IMR-90 (cell line): ENCODE measurements around the gene CABP5. TPM values are rescaled to one million over a fixed set of nuclear protein-coding genes. Genes with fewer than 3 reads are reported as not detected.

Source experiments
- ATAC-seq: fragments of 200-7000 bp; cut with Tn5 transposase; 2 replicates; pipeline ENCODE4 v1.9.1; 2020; ENCODE audit warnings: low read depth, mild to moderate bottlenecking, moderate library complexity
- BruUV-seq: library from RNA; stranded (reverse); fragments of 400-500 nt; replicated peaks from 2 replicates; lab custom pipeline; 2021; lab: Mats Ljungman, UMichigan
- CTCF ChIA-PET: fragments of 300-600 bp; formaldehyde crosslinking; extraction: SDS; loops from one replicate; lab custom pipeline; 2021; ENCODE audit warnings: antibody characterized with exemption; lab: Yijun Ruan, JAX
- POLR2A ChIA-PET: fragments of 300-600 bp; sonication (Branson Sonifier 250); formaldehyde crosslinking; loops from one replicate; lab custom pipeline; 2022; ENCODE audit warnings: antibody characterized with exemption; ENCODE audit not compliant: unreplicated experiment; lab: Charles Lee
- DNase-seq: peaks from one replicate; pipeline ENCODE4 v3.0.0; 2013
- H2AFZ ChIP-seq: replicated peaks from 2 replicates; pipeline ENCODE3; 2013; ENCODE audit warnings: low read length, mild to moderate bottlenecking; ENCODE audit not compliant: poor library complexity
- H2AK5ac ChIP-seq: 2 replicates; pipeline ENCODE4 v1.6.1; 2013; ENCODE audit warnings: low read depth, low read length, inconsistent platforms
- H2AK9ac ChIP-seq: replicated peaks from 2 replicates; pipeline ENCODE3; 2013; ENCODE audit warnings: mild to moderate bottlenecking, low read depth, low read length, moderate library complexity; ENCODE audit not compliant: poor library complexity
- H2BK120ac ChIP-seq: 2 replicates; pipeline ENCODE4 v1.6.1; 2013; ENCODE audit warnings: low read depth, low read length, inconsistent platforms
- H2BK15ac ChIP-seq: 3 replicates; pipeline ENCODE4 v1.6.1; 2013; ENCODE audit warnings: low read depth, low read length, inconsistent platforms
- H2BK20ac ChIP-seq: 2 replicates; pipeline ENCODE4 v1.6.1; 2013; ENCODE audit warnings: low read depth, mild to moderate bottlenecking, inconsistent platforms, low read length, moderate library complexity
- H2BK5ac ChIP-seq: 2 replicates; pipeline ENCODE4 v1.6.1; 2013; ENCODE audit warnings: mild to moderate bottlenecking, low read depth, low read length, inconsistent platforms; ENCODE audit not compliant: poor library complexity, severe bottlenecking
- H3K14ac ChIP-seq: replicated peaks from 2 replicates; pipeline ENCODE4 v1.6.1; 2013; ENCODE audit warnings: low read depth, low read length, inconsistent platforms
- H3K18ac ChIP-seq: 2 replicates; pipeline ENCODE4 v1.6.1; 2013; ENCODE audit warnings: low read depth, low read length, control low read depth
- H3K23ac ChIP-seq: 2 replicates; pipeline ENCODE4 v1.6.1; 2013; ENCODE audit warnings: low read depth, low read length, inconsistent platforms
- H3K27ac ChIP-seq: 2 replicates; pipeline ENCODE4 v1.5.1; 2013; ENCODE audit warnings: mild to moderate bottlenecking, control low read depth, low read length; ENCODE audit not compliant: insufficient read depth
- H3K27me3 ChIP-seq: 2 replicates; pipeline ENCODE4 v1.6.1; 2013; ENCODE audit warnings: low read length; ENCODE audit not compliant: control insufficient read depth, insufficient read depth
- H3K36me3 ChIP-seq: 2 replicates; pipeline ENCODE4 v1.6.1; 2013; ENCODE audit warnings: low read length, mixed read lengths; ENCODE audit not compliant: control insufficient read depth, insufficient read depth
- H3K4ac ChIP-seq: 2 replicates; pipeline ENCODE4 v1.6.1; 2013; ENCODE audit warnings: low read depth, low read length, inconsistent platforms
- H3K4me1 ChIP-seq: 2 replicates; pipeline ENCODE4 v1.6.1; 2013; ENCODE audit warnings: low read length, mixed read lengths; ENCODE audit not compliant: control insufficient read depth, insufficient read depth
- H3K4me2 ChIP-seq: 2 replicates; pipeline ENCODE4 v1.6.1; 2013; ENCODE audit warnings: low read depth, mild to moderate bottlenecking, control low read depth, low read length, moderate library complexity
- H3K4me3 ChIP-seq: 2 replicates; pipeline ENCODE4 v1.5.1; 2013; ENCODE audit warnings: low read depth, mild to moderate bottlenecking, control low read depth, low read length, moderate library complexity; ENCODE audit not compliant: insufficient read depth
- H3K56ac ChIP-seq: 2 replicates; pipeline ENCODE4 v1.6.1; 2013; ENCODE audit warnings: low read length, inconsistent platforms; ENCODE audit not compliant: insufficient read depth; ENCODE audit errors: extremely low read depth
- H3K79me1 ChIP-seq, 2 experiments: 2 replicates each; pipeline ENCODE4 v1.6.1; 2013; ENCODE audit warnings: low read length in 2 of 2, inconsistent platforms in 1 of 2, low read depth in 1 of 2
- H3K9ac ChIP-seq: 2 replicates; pipeline ENCODE4 v1.6.1; 2013; ENCODE audit warnings: low read depth, low read length, control low read depth
- H3K9me1 ChIP-seq: 2 replicates; pipeline ENCODE4 v1.6.1; 2013; ENCODE audit warnings: low read length, inconsistent platforms; ENCODE audit not compliant: insufficient read depth
- H3K9me3 ChIP-seq: 2 replicates; pipeline ENCODE4 v1.6.1; 2013; ENCODE audit warnings: low read length; ENCODE audit not compliant: control insufficient read depth, insufficient read depth
- H4K20me1 ChIP-seq: 2 replicates; pipeline ENCODE4 v1.6.1; 2013; ENCODE audit warnings: low read length, inconsistent platforms; ENCODE audit not compliant: insufficient read depth
- H4K5ac ChIP-seq: 2 replicates; pipeline ENCODE4 v1.6.1; 2013; ENCODE audit warnings: mild to moderate bottlenecking, low read depth, low read length, control low read depth
- H4K8ac ChIP-seq, 2 experiments: 2 replicates each; pipeline ENCODE4 v1.6.1; 2013; ENCODE audit warnings: low read depth in 2 of 2, low read length in 2 of 2, control low read depth in 1 of 2, inconsistent platforms in 1 of 2
- H4K91ac ChIP-seq: 2 replicates; pipeline ENCODE4 v1.6.1; 2013; ENCODE audit warnings: low read depth, low read length, inconsistent platforms; ENCODE audit not compliant: insufficient read depth
- BHLHE40 ChIP-seq: fragments of 150-350 bp; IDR thresholded peaks from 2 replicates; pipeline ENCODE4 v1.6.1; 2016; ENCODE audit warnings: mild to moderate bottlenecking, low read depth, low read length
- CEBPB ChIP-seq: IDR thresholded peaks from 2 replicates; pipeline ENCODE4 v1.6.1; 2012; ENCODE audit warnings: low read depth, low read length, improper control_type of control experiment
- CHD1 ChIP-seq: IDR thresholded peaks from 2 replicates; pipeline ENCODE4 v1.6.1; 2012; ENCODE audit warnings: low read depth, low read length, improper control_type of control experiment
- FOS ChIP-seq: fragments of 150-350 bp; IDR thresholded peaks from 2 replicates; pipeline ENCODE4 v1.6.1; 2016; ENCODE audit warnings: low read depth, low read length
- MAFK ChIP-seq: IDR thresholded peaks from 2 replicates; pipeline ENCODE4 v1.6.1; 2012; ENCODE audit warnings: low read depth, low read length, improper control_type of control experiment
- MAZ ChIP-seq: IDR thresholded peaks from 2 replicates; pipeline ENCODE4 v1.6.1; 2012; ENCODE audit warnings: low read depth, mild to moderate bottlenecking, low read length, improper control_type of control experiment, moderate library complexity, borderline replicate concordance
- MXI1 ChIP-seq: IDR thresholded peaks from 2 replicates; pipeline ENCODE4 v1.6.1; 2012; ENCODE audit warnings: low read depth, mild to moderate bottlenecking, low read length, moderate library complexity, borderline replicate concordance
- NFE2L2 ChIP-seq: fragments of 150-350 bp; IDR thresholded peaks from 2 replicates; pipeline ENCODE4 v1.6.1; 2016; ENCODE audit warnings: low read depth, mild to moderate bottlenecking, low read length
- POLR2A ChIP-seq: IDR thresholded peaks from 2 replicates; pipeline ENCODE4 v1.6.1; 2012; ENCODE audit warnings: mild to moderate bottlenecking, low read depth, low read length
- RAD21 ChIP-seq: IDR thresholded peaks from 2 replicates; pipeline ENCODE4 v1.6.1; 2012; ENCODE audit warnings: low read length, improper control_type of control experiment
- RCOR1 ChIP-seq: IDR thresholded peaks from 2 replicates; pipeline ENCODE4 v1.6.1; 2012; ENCODE audit warnings: mild to moderate bottlenecking, low read length, improper control_type of control experiment; ENCODE audit not compliant: insufficient replicate concordance
- RFX5 ChIP-seq: IDR thresholded peaks from 2 replicates; pipeline ENCODE4 v1.8.0; 2012; ENCODE audit warnings: low read depth, mild to moderate bottlenecking, low read length, moderate library complexity
- SMC3 ChIP-seq: fragments of 150-350 bp; IDR thresholded peaks from 2 replicates; pipeline ENCODE4 v1.6.1; 2016; ENCODE audit warnings: low read depth, mild to moderate bottlenecking, antibody characterized with exemption, low read length, moderate library complexity
- WGBS, 2 experiments: methylation state at CpG; one replicate each; pipeline versions ENCODE4 v1.1.5 to v1.1.7; 2013; ENCODE audit warnings: missing lambda C conversion rate in 2 of 2; ENCODE audit not compliant: insufficient read length in 1 of 2; ENCODE audit errors: extremely low coverage in 2 of 2; 5-methylcytosine and 5-hydroxymethylcytosine counted together
- dilution Hi-C: fragments of 300-500 bp; cut with HindIII; formaldehyde crosslinking; loops from one replicate; pipeline ENCODE4 v1.14.3; 2018; ENCODE audit warnings: low sequenced_read_pairs; ENCODE audit not compliant: unreplicated experiment
- in situ Hi-C: fragments of 300-500 bp; cut with MboI; formaldehyde crosslinking; loops from 3 replicates; pipeline ENCODE4 v1.14.3; 2019; ENCODE audit warnings: low sequenced_read_pairs, inconsistent platforms, mixed read lengths
- intact Hi-C: fragments of 100-400 bp; cut with micrococcal nuclease; formaldehyde crosslinking; loops from 2 replicates; pipeline ENCODE4 v1.10.0; 2022
- polyA plus RNA-seq, 3 experiments: library from polyadenylated mRNA; depleted of rRNA; stranded (reverse); fragments of >200 nt; gene quantifications; 2 replicates each; pipeline ENCODE4 v1.2.3, GENCODE V29; 2012; ENCODE audit warnings: low replicate concordance in 1 of 3
- total RNA-seq: library from RNA; depleted of rRNA; stranded (reverse); fragments of >200 nt; gene quantifications from 2 replicates; pipeline ENCODE4 v1.2.3, GENCODE V29; 2012
- TF ChIP-seq, protein P1 (sequence below): fragments of 150-350 bp; IDR thresholded peaks from 2 replicates; pipeline ENCODE4 v1.6.1; 2017; ENCODE audit warnings: mild to moderate bottlenecking, antibody characterized with exemption, low read length, low read depth
- TF ChIP-seq, protein P2 (sequence below): fragments of 150-350 bp; IDR thresholded peaks from 2 replicates; pipeline ENCODE4 v1.6.1; 2016; ENCODE audit warnings: low read depth, mild to moderate bottlenecking, low read length, moderate library complexity, borderline replicate concordance
- TF ChIP-seq, protein P3 (sequence below): conservative IDR thresholded peaks from 2 replicates; pipeline ENCODE4 v1.5.1; 2012; ENCODE audit warnings: mild to moderate bottlenecking, low read depth, low read length, improper control_type of control experiment

CABP5 gene
- total and polyA plus RNA-seq, 2 of the 4 experiments (the other 2 are of a cell fraction), result not detected

DNA sequence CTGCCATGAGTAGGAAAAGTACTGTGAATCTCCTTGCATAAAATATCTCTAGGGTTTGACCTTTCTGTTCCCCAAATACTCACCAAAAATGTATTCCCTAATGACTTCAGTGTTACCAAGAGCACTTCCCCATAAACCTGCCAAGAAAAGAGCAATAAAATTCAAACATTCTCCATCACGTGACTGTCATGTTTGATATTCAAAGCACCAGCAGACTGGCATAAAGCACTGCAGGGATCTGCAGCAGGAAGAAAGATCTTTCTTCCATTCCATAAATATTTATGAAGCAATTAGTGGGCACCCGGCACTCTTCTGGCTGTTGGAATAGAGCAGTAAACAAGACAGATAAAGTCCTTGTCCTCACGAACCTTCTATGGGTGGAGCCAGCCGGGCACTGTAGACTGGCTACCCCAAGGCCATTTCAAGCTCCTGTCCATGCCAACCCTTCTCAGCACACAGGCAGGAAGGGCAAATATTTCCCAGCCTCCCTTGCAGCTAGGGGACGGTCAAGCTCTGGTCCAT, 46.5 kb upstream of the CABP5 start:
- BruUV-seq, result no TSS peak
- H2BK15ac ChIP-seq, result no peak overlapping the region
- H3K56ac ChIP-seq, result no peak overlapping the region
- H3K14ac ChIP-seq, result no peak overlapping the region
- H3K4me3 ChIP-seq, result no peak overlapping the region
- H4K91ac ChIP-seq, result peak overlapping the region; percentile 33
- ATAC-seq (no peak), DNase-seq (no peak)
- no peak for TF ChIP-seq SMC3
- no peak for TF ChIP-seq BHLHE40
- no peak for TF ChIP-seq RFX5
- TF ChIP-seq RCOR1, result no peak
- TF ChIP-seq, protein P1, sequence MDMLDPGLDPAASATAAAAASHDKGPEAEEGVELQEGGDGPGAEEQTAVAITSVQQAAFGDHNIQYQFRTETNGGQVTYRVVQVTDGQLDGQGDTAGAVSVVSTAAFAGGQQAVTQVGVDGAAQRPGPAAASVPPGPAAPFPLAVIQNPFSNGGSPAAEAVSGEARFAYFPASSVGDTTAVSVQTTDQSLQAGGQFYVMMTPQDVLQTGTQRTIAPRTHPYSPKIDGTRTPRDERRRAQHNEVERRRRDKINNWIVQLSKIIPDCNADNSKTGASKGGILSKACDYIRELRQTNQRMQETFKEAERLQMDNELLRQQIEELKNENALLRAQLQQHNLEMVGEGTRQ, result no peak
- TF ChIP-seq RAD21, result no peak
- TF ChIP-seq CHD1, result no peak
- no peak for TF ChIP-seq POLR2A
- no peak for TF ChIP-seq NFE2L2
- no peak for TF ChIP-seq CEBPB
- TF ChIP-seq, protein P2, sequence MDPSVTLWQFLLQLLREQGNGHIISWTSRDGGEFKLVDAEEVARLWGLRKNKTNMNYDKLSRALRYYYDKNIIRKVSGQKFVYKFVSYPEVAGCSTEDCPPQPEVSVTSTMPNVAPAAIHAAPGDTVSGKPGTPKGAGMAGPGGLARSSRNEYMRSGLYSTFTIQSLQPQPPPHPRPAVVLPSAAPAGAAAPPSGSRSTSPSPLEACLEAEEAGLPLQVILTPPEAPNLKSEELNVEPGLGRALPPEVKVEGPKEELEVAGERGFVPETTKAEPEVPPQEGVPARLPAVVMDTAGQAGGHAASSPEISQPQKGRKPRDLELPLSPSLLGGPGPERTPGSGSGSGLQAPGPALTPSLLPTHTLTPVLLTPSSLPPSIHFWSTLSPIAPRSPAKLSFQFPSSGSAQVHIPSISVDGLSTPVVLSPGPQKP, result no peak
- TF ChIP-seq FOS, result no peak
- no peak for TF ChIP-seq MAZ
- no peak for TF ChIP-seq MXI1
- TF ChIP-seq, protein P3, sequence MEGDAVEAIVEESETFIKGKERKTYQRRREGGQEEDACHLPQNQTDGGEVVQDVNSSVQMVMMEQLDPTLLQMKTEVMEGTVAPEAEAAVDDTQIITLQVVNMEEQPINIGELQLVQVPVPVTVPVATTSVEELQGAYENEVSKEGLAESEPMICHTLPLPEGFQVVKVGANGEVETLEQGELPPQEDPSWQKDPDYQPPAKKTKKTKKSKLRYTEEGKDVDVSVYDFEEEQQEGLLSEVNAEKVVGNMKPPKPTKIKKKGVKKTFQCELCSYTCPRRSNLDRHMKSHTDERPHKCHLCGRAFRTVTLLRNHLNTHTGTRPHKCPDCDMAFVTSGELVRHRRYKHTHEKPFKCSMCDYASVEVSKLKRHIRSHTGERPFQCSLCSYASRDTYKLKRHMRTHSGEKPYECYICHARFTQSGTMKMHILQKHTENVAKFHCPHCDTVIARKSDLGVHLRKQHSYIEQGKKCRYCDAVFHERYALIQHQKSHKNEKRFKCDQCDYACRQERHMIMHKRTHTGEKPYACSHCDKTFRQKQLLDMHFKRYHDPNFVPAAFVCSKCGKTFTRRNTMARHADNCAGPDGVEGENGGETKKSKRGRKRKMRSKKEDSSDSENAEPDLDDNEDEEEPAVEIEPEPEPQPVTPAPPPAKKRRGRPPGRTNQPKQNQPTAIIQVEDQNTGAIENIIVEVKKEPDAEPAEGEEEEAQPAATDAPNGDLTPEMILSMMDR, result no peak
- no peak for TF ChIP-seq MAFK
- H3K9ac ChIP-seq, result no peak overlapping the region
- H4K8ac ChIP-seq, result no peak overlapping the region
- peak overlapping the region; percentile 32; the same call in 1 of the 2 replicates for H2BK120ac ChIP-seq
- H3K27ac ChIP-seq, result no peak overlapping the region
- dilution Hi-C loops (no loop called here), intact Hi-C loops (no loop called here), in situ Hi-C loops (no loop called here)
- peak overlapping the region; percentile 39; the same call in 1 of the 2 replicates for H3K4ac ChIP-seq
- no CpG with 5 or more reads among the region's 5 CpGs for WGBS, 2 experiments
- peak overlapping the region; percentile 30 for H2AK5ac ChIP-seq
- no peak overlapping the region for H3K4me2 ChIP-seq
- H4K5ac ChIP-seq, result no peak overlapping the region
- CTCF ChIA-PET, result interaction anchor here (0.9 kb wide), 1 partner anchor 11 kb away, joined by 3 read pairs; no protein-coding TSS in a partner anchor
- H2BK20ac ChIP-seq, result no peak overlapping the region
- H3K9me3 ChIP-seq, result peaks cover 11% of the 10 kb centered on the region; the same call in 1 of the 2 replicates
- H3K79me1 ChIP-seq, result no peaks in the 10 kb centered on the region
- H3K4me1 ChIP-seq, result no peaks in the 10 kb centered on the region
- H3K9me1 ChIP-seq, result no peaks in the 10 kb centered on the region
- no peak overlapping the region for H3K18ac ChIP-seq
- H3K36me3 ChIP-seq, result no peaks in the 10 kb centered on the region; the same call in 1 of the 2 replicates
- H3K23ac ChIP-seq, result no peak overlapping the region
- no peaks in the 10 kb centered on the region for H4K20me1 ChIP-seq
- H3K27me3 ChIP-seq, result peaks cover 5% of the 10 kb centered on the region
- peak overlapping the region; percentile 37 for H2AFZ ChIP-seq
- POLR2A ChIA-PET, result no interaction called here
- H2BK5ac ChIP-seq, result no peak overlapping the region
- no peak overlapping the region for H2AK9ac ChIP-seq
